ENCODE results near the gene SPNS3.

The SPNS3 gene

GRCh38 chr17:4487820-4488716 is 54.3 kb downstream of the SPNS3 start:
- DNase-seq (ENCODE audit: low read depth, low spot score) = no peak

GRCh38 chr17:4488989-4489595 is 55.4 kb downstream of the SPNS3 start:
- no peak for DNase-seq (ENCODE audit: low read depth, low spot score)

- no peak for DNase-seq (ENCODE audit: low read depth, low spot score)
These were observed 56.4 kb downstream of the SPNS3 start for GRCh38 chr17:4490109-4490591.

GRCh38 chr17:4490637-4491061 is 56.9 kb downstream of the SPNS3 start:
- DNase-seq (ENCODE audit: low read depth, low spot score) = peak; percentile 92

GRCh38 chr17:4492721-4493561 is 59.2 kb downstream of the SPNS3 start:
- peak; percentile 94 for DNase-seq (ENCODE audit: low read depth, low spot score)

GRCh38 chr17:4497101-4497824 is 63.5 kb downstream of the SPNS3 start:
- DNase-seq (ENCODE audit: low read depth, low spot score) = no peak

GRCh38 chr17:4498461-4499397 is 65.0 kb downstream of the SPNS3 start, which contains the start of gene SPNS2:
SPNS2 (plus strand) TSS chr17:4498881; CDS start chr17:4499048, 167 bp downstream.
- DNase-seq (ENCODE audit: low read depth, low spot score) = peak; percentile 40

GRCh38 chr17:4499431-4500190 is 65.9 kb downstream of the SPNS3 start:
- peak; percentile 48 for DNase-seq (ENCODE audit: low read depth, low spot score)

- DNase-seq (ENCODE audit: low read depth, low spot score) = peak; percentile 30
These were observed 66.4 kb downstream of the SPNS3 start for GRCh38 chr17:4500191-4500571.

GRCh38 chr17:4501295-4501949 is 67.7 kb downstream of the SPNS3 start:
- DNase-seq (ENCODE audit: low read depth, low spot score) = no peak

GRCh38 chr17:4502466-4503154 is 68.9 kb downstream of the SPNS3 start:
- peak; percentile 85 for DNase-seq (ENCODE audit: low read depth, low spot score)

GRCh38 chr17:4503283-4504025 is 69.7 kb downstream of the SPNS3 start:
- DNase-seq (ENCODE audit: low read depth, low spot score) = peak; percentile 61

- no peak for DNase-seq (ENCODE audit: low read depth, low spot score)
These were observed 70.4 kb downstream of the SPNS3 start for GRCh38 chr17:4504188-4504587.

GRCh38 chr17:4505187-4505586 is 71.4 kb downstream of the SPNS3 start:
- DNase-seq (ENCODE audit: low read depth, low spot score) = peak; percentile 89

GRCh38 chr17:4506175-4506813 is 72.6 kb downstream of the SPNS3 start:
- DNase-seq (ENCODE audit: low read depth, low spot score) = no peak

GRCh38 chr17:4506892-4507291 is 73.2 kb downstream of the SPNS3 start:
- no peak for DNase-seq (ENCODE audit: low read depth, low spot score)

Data from ELF-1 (cell line).